ENCODE results near the gene NR2F6. TPM values are rescaled to one million over a fixed set of nuclear protein-coding genes. Genes with fewer than 3 reads are reported as not detected.

The NR2F6 gene
- total and polyA plus RNA-seq, 2 of the 4 experiments (the other 2 are of a cell fraction) = 8.4 to 20.5 TPM

- POLR2A ChIA-PET (ENCODE audit: unreplicated experiment) = no interaction called here
- dilution Hi-C loops (cut with HindIII; ENCODE audit: low sequenced_read_pairs, unreplicated experiment) = no loop called here
These were observed 61.8 kb downstream of the NR2F6 start for GRCh38 chr19:17183858-17184321.

More at GRCh38 chr19:17183858-17184321, 61.8 kb downstream of the NR2F6 start:
- Histone ChIP-seq H3K23ac (ENCODE audit: low read depth, low read length) (no peak overlapping the region), H2BK15ac (ENCODE audit: low read depth, low read length) (no peak overlapping the region), H3K79me1 (ENCODE audit: low read depth in 1 of 2, low read length in 2 of 2) (peaks cover 0 to 12% of the 10 kb centered on the region in 2 experiments; a peak in 3 of 4 replicates), H3K4me3 (ENCODE audit: insufficient read depth, low read depth, low read length) (no peak overlapping the region), H3K36me3 (ENCODE audit: control insufficient read depth, insufficient read depth, low read length) (peaks cover 64% of the 10 kb centered on the region), H3K27me3 (ENCODE audit: control insufficient read depth, insufficient read depth, low read length) (no peaks in the 10 kb centered on the region), H4K8ac (ENCODE audit: low read depth in 2 of 2, low read length in 2 of 2) (no peak overlapping the region), H2BK120ac (ENCODE audit: low read depth, low read length) (no peak overlapping the region), H3K27ac (ENCODE audit: insufficient read depth, low read length) (no peak overlapping the region), H3K9me1 (ENCODE audit: insufficient read depth, low read length) (no peaks in the 10 kb centered on the region; the same call in 1 of the 2 replicates), H3K4ac (ENCODE audit: low read depth, low read length) (no peak overlapping the region), H3K18ac (ENCODE audit: low read depth, low read length) (no peak overlapping the region), H2AK9ac (replicated peaks; ENCODE audit: low read depth, low read length, poor library complexity) (no peak overlapping the region), H2BK5ac (ENCODE audit: low read depth, low read length, poor library complexity, severe bottlenecking) (no peak overlapping the region), H2AFZ (replicated peaks; ENCODE audit: low read length, poor library complexity) (no peak overlapping the region), H3K9ac (ENCODE audit: low read depth, low read length) (no peak overlapping the region), H3K56ac (ENCODE audit: extremely low read depth, insufficient read depth, low read length) (no peak overlapping the region), H3K4me2 (ENCODE audit: low read depth, low read length) (no peak overlapping the region), H4K20me1 (ENCODE audit: insufficient read depth, low read length) (peaks cover 4% of the 10 kb centered on the region; the same call in 1 of the 2 replicates), H2AK5ac (ENCODE audit: low read depth, low read length) (no peak overlapping the region), H4K5ac (ENCODE audit: low read depth, low read length) (no peak overlapping the region), H3K9me3 (ENCODE audit: control insufficient read depth, insufficient read depth, low read length) (no peaks in the 10 kb centered on the region), H3K14ac (replicated peaks; ENCODE audit: low read depth, low read length) (no peak overlapping the region), H4K91ac (ENCODE audit: insufficient read depth, low read depth, low read length) (no peak overlapping the region), H2BK20ac (ENCODE audit: low read depth, low read length) (no peak overlapping the region), H3K4me1 (ENCODE audit: control insufficient read depth, insufficient read depth, low read length) (no peaks in the 10 kb centered on the region)
- WGBS, 2 experiments (ENCODE audit: extremely low coverage in 2 of 2, insufficient read length in 1 of 2) = 93% methylated on average over 3 of the region's 11 CpGs; no CpG with 5 or more reads in 1 of the 2 experiments
- CTCF ChIA-PET = no interaction called here
- intact Hi-C loops (cut with micrococcal nuclease) = no loop called here
- no peak for TF ChIP-seq NFE2L2 (IDR thresholded peaks at IDR 0.05; ENCODE audit: low read depth, low read length)
- no peak for TF ChIP-seq MAFK (IDR thresholded peaks at IDR 0.05; ENCODE audit: low read depth, low read length)
- no peak for TF ChIP-seq FOS (IDR thresholded peaks at IDR 0.05; ENCODE audit: low read depth, low read length)
- TF ChIP-seq SMC3 (IDR thresholded peaks at IDR 0.05; ENCODE audit: low read depth, low read length) = no peak
- no peak for TF ChIP-seq RCOR1 (IDR thresholded peaks at IDR 0.05; ENCODE audit: insufficient replicate concordance, low read length)
- TF ChIP-seq CEBPB (IDR thresholded peaks at IDR 0.05; ENCODE audit: low read depth, low read length) = no peak
- BruUV-seq (replicated peaks) = no TSS peak
- ATAC-seq (ENCODE audit: low read depth) = no peak
- in situ Hi-C loops (cut with MboI; ENCODE audit: low sequenced_read_pairs) = no loop called here
- no peak for DNase-seq

All from IMR-90 (cell line).